Heart left ventricle (tissue), 13 donors: ENCODE results near the gene TBPL2.

Experiments used
- CTCF ChIP-seq, 12 donors: fragments of 200-600 bp; sonication (generic) in 4 of 12; IDR thresholded peaks; one replicate each; pipeline versions ENCODE4 v1.5.0 to v1.8.0; 2018 to 2022; ENCODE audit warnings: antibody characterized with exemption in 12 of 12, mild to moderate bottlenecking in 5 of 12
- POLR2A ChIP-seq, 2 donors: fragments of 450-650 bp; IDR thresholded peaks; one replicate each; pipeline ENCODE4 v1.6.1; 2017; ENCODE audit warnings: antibody characterized with exemption in 2 of 2, mild to moderate bottlenecking in 2 of 2, moderate library complexity in 2 of 2
- donor health status: ischemic (EF 13 %, LVEDD 7.1; RV severe dilation, severe dysfunction).
- donor health status: DM: no; HTN: yes; CAD: no.
- donor health status: DM: no; HTN: no; CAD: no.
- donor health status: ischemic (EF 25% LVEDD 6.9; RV normal size, moderate dysfunction).
- donor health status: ischemic (EF 25% LVEDD 5.7; RV mildly dilated, moderate dysfunction).
- donor health status: ischemic (EF 35%, LVEDD 5.7; RV mildly dilated, moderate dysfunction).
- donor health status: nonischemic (EF 11% LVEDD 7.7; RV severe dilation, severe dysfunction).
- donor health status: DM: yes; HTN: yes; CAD: no.
- donor health status: PGD.
- donor health status: ischemic (EF 29% LVEDD 5.4; RV normal size, mild dysfunction).
- donor health status: nonischemic (EF 23%, LVEDD 6.1; RV moderate dilation, normal function).

GRCh38 chr14:55448141-55448614 is 7.8 kb upstream of the TBPL2 start:
- TF ChIP-seq CTCF (IDR thresholded peaks at IDR 0.05) (no peak), POLR2A (IDR thresholded peaks at IDR 0.05) (no peak)
